ENCODE results near the gene TFF3. TPM values are rescaled to one million over a fixed set of nuclear protein-coding genes. Genes with fewer than 3 reads are reported as not detected.

The TFF3 gene, protein sequence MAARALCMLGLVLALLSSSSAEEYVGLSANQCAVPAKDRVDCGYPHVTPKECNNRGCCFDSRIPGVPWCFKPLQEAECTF
- total RNA-seq (2014; rRNA removed; shearing (Covaris generic)) (not detected in 2 replicates), polyA plus RNA-seq (2016; fragmentation: Nextera tagmentation; extraction: Ambion mirVana) (not detected in 2 replicates)

- Histone ChIP-seq H3K9me3 (ENCODE audit: low read depth) (no peaks in the 10 kb centered on the region), H3K27ac (no peak within 1 kb of the TSS), H3K9ac (no peak within 1 kb of the TSS), H3K79me2 (ENCODE audit: insufficient read depth) (no peaks in the 10 kb centered on the region), H3K4me3 (no peak within 1 kb of the TSS), H3F3A (ENCODE audit: insufficient read depth) (no peaks in the 10 kb centered on the region), H3K9me2 (ENCODE audit: insufficient read depth) (no peaks in the 10 kb centered on the region), H4K20me1 (ENCODE audit: insufficient read depth) (no peaks in the 10 kb centered on the region), H3K27me3 (replicated peaks; ENCODE audit: insufficient read depth) (peaks cover 9% of the 10 kb centered on the region), H3K36me3 (ENCODE audit: low read depth) (no peaks in the 10 kb centered on the region), H3K4me1 (ENCODE audit: insufficient read depth) (no peaks in the 10 kb centered on the region), H2AFZ (no peak within 1 kb of the TSS), H3K4me2 (ENCODE audit: unreplicated experiment) (no peak within 1 kb of the TSS)
- TF ChIP-seq EZH2phosphoT487 (IDR thresholded peaks at IDR 0.05; ENCODE audit: insufficient read depth, low read depth) (no peak), EZH2 (IDR thresholded peaks at IDR 0.05; ENCODE audit: insufficient read depth, poor library complexity, severe bottlenecking) (no peak)
- no peak for DNase-seq
- in situ Hi-C loops (cut with MboI), result no loop called here
- WGBS, 2 experiments (ENCODE audit: low coverage in 1 of 2, low lambda C conversion rate in 2 of 2, missing lambda C conversion rate in 2 of 2), result 70 to 72% methylated on average over 15 of the region's 15 CpGs
Observed at GRCh38 chr21:42315296-42315891, at the start of gene TFF3. Gene TFF3, minus strand, starts transcription at chr21:42315409. Its CDS starts 35 bp downstream, at chr21:42315374.

GRCh38 chr21:42364304-42364865, 49.2 kb upstream of the TFF3 start:
- Histone ChIP-seq H4K20me1 (ENCODE audit: insufficient read depth) (no peaks in the 10 kb centered on the region), H3K9ac (no peak overlapping the region), H3F3A (ENCODE audit: insufficient read depth) (no peaks in the 10 kb centered on the region), H3K9me3 (ENCODE audit: low read depth) (no peaks in the 10 kb centered on the region), H2AFZ (no peak overlapping the region), H3K27ac (no peak overlapping the region), H3K4me1 (ENCODE audit: insufficient read depth) (no peaks in the 10 kb centered on the region), H3K27me3 (replicated peaks; ENCODE audit: insufficient read depth) (0 out of 2 replicates have a peak, but pooled peaks cover 2% of the 10 kb centered on the region), H3K4me2 (ENCODE audit: unreplicated experiment) (no peak overlapping the region), H3K79me2 (ENCODE audit: insufficient read depth) (no peaks in the 10 kb centered on the region), H3K36me3 (ENCODE audit: low read depth) (no peaks in the 10 kb centered on the region), H3K9me2 (ENCODE audit: insufficient read depth) (no peaks in the 10 kb centered on the region), H3K4me3 (no peak overlapping the region)
- DNase-seq, result no peak
- 48 to 51% methylated on average over 13 of the region's 13 CpGs for whole genome bisulfite sequencing, 2 experiments (ENCODE audit: low coverage in 1 of 2, low lambda C conversion rate in 2 of 2, missing lambda C conversion rate in 2 of 2)
- no peak for TF ChIP-seq EZH2phosphoT487 (IDR thresholded peaks at IDR 0.05; ENCODE audit: insufficient read depth, low read depth)
- TF ChIP-seq EZH2 (IDR thresholded peaks at IDR 0.05; ENCODE audit: insufficient read depth, poor library complexity, severe bottlenecking), result no peak
- in situ Hi-C loops (cut with MboI), result no loop called here

DNA sequence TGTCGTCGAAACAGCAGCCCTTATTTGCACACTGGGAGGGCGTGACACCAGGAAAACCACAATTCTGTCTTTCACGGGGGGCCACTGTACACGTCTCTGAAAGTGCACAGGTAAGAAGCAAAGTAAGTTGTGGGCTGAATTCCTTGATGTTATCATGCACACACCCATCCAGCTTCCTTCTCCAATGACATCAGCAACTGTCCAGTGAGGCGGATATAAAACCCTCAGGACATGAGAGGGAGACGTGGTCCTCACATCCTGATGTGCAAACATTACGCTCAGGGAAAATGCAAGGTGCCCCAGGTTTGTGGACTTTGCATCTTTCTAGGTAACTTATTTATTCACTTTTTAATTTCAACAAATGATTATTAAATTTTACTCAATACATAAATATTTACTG, 48.1 kb upstream of the TFF3 start:
- Histone ChIP-seq H3K4me2 (ENCODE audit: unreplicated experiment) (no peak overlapping the region), H3K27me3 (replicated peaks; ENCODE audit: insufficient read depth) (0 out of 2 replicates have a peak, but pooled peaks cover 2% of the 10 kb centered on the region), H3K4me3 (no peak overlapping the region), H3K9ac (no peak overlapping the region), H3F3A (ENCODE audit: insufficient read depth) (no peaks in the 10 kb centered on the region), H3K9me3 (ENCODE audit: low read depth) (no peaks in the 10 kb centered on the region), H3K27ac (no peak overlapping the region), H2AFZ (no peak overlapping the region), H3K79me2 (ENCODE audit: insufficient read depth) (no peaks in the 10 kb centered on the region), H3K4me1 (ENCODE audit: insufficient read depth) (no peaks in the 10 kb centered on the region), H3K36me3 (ENCODE audit: low read depth) (no peaks in the 10 kb centered on the region), H3K9me2 (ENCODE audit: insufficient read depth) (no peaks in the 10 kb centered on the region), H4K20me1 (ENCODE audit: insufficient read depth) (no peaks in the 10 kb centered on the region)
- 55 to 63% methylated on average over 8 of the region's 8 CpGs for WGBS, 2 experiments (ENCODE audit: low coverage in 1 of 2, low lambda C conversion rate in 2 of 2, missing lambda C conversion rate in 2 of 2)
- DNase-seq, result no peak
- TF ChIP-seq EZH2phosphoT487 (IDR thresholded peaks at IDR 0.05; ENCODE audit: insufficient read depth, low read depth) (no peak), EZH2 (IDR thresholded peaks at IDR 0.05; ENCODE audit: insufficient read depth, poor library complexity, severe bottlenecking) (no peak)
- in situ Hi-C loops (cut with MboI), result no loop called here

GRCh38 chr21:42362700-42363099, 47.5 kb upstream of the TFF3 start:
- WGBS, 2 experiments (ENCODE audit: low coverage in 1 of 2, low lambda C conversion rate in 2 of 2, missing lambda C conversion rate in 2 of 2), result 58 to 59% methylated on average over 9 of the region's 9 CpGs
- in situ Hi-C loops (cut with MboI), result no loop called here
- no peak overlapping the region for H3K27ac ChIP-seq

More at GRCh38 chr21:42362700-42363099, 47.5 kb upstream of the TFF3 start:
- Histone ChIP-seq H3K9me3 (ENCODE audit: low read depth) (no peaks in the 10 kb centered on the region), H3K36me3 (ENCODE audit: low read depth) (no peaks in the 10 kb centered on the region), H3K4me2 (ENCODE audit: unreplicated experiment) (no peak overlapping the region), H3F3A (ENCODE audit: insufficient read depth) (no peaks in the 10 kb centered on the region), H2AFZ (no peak overlapping the region), H4K20me1 (ENCODE audit: insufficient read depth) (no peaks in the 10 kb centered on the region), H3K9me2 (ENCODE audit: insufficient read depth) (no peaks in the 10 kb centered on the region), H3K4me1 (ENCODE audit: insufficient read depth) (no peaks in the 10 kb centered on the region), H3K79me2 (ENCODE audit: insufficient read depth) (no peaks in the 10 kb centered on the region), H3K9ac (no peak overlapping the region), H3K4me3 (no peak overlapping the region), H3K27me3 (replicated peaks; ENCODE audit: insufficient read depth) (0 out of 2 replicates have a peak, but pooled peaks cover 2% of the 10 kb centered on the region)
- TF ChIP-seq EZH2 (IDR thresholded peaks at IDR 0.05; ENCODE audit: insufficient read depth, poor library complexity, severe bottlenecking), result no peak
- TF ChIP-seq EZH2phosphoT487 (IDR thresholded peaks at IDR 0.05; ENCODE audit: insufficient read depth, low read depth), result no peak
- no peak for DNase-seq
